IMR-90 (cell line): ENCODE measurements around the gene GMPR.

ENCODE experiments used
- CTCF ChIP-seq: conservative IDR thresholded peaks from 2 replicates; pipeline ENCODE4 v1.5.1; 2012; ENCODE audit warnings: mild to moderate bottlenecking, low read depth, low read length, improper control_type of control experiment
- RAD21 ChIP-seq: IDR thresholded peaks from 2 replicates; pipeline ENCODE4 v1.6.1; 2012; ENCODE audit warnings: low read length, improper control_type of control experiment
- RCOR1 ChIP-seq: IDR thresholded peaks from 2 replicates; pipeline ENCODE4 v1.6.1; 2012; ENCODE audit warnings: mild to moderate bottlenecking, low read length, improper control_type of control experiment; ENCODE audit not compliant: insufficient replicate concordance
- USF2 ChIP-seq: fragments of 150-350 bp; IDR thresholded peaks from 2 replicates; pipeline ENCODE4 v1.6.1; 2017; ENCODE audit warnings: mild to moderate bottlenecking, antibody characterized with exemption, low read length, low read depth

GRCh38 chr6:16318538-16318937 lies 80.2 kb downstream of the GMPR start:
- TF ChIP-seq CTCF = no peak
- TF ChIP-seq RAD21 = no peak
- TF ChIP-seq USF2 = no peak
- TF ChIP-seq RCOR1 = no peak
